HG03045 (cell line): ENCODE measurements around the gene ADAP2.
"Not testable (repeated sequence)": the region's sequence is repeated elsewhere in the genome, so short reads cannot be mapped to it uniquely, and the experiment has no call there.

Experiments used
- ATAC-seq: cut with Tn5 transposase; IDR thresholded peaks from one replicate; pipeline ENCODE4 v1.9.1; 2021; ENCODE audit warnings: mild to moderate bottlenecking, moderate library complexity; ENCODE audit not compliant: unreplicated experiment

ADAP2 gene

DNA sequence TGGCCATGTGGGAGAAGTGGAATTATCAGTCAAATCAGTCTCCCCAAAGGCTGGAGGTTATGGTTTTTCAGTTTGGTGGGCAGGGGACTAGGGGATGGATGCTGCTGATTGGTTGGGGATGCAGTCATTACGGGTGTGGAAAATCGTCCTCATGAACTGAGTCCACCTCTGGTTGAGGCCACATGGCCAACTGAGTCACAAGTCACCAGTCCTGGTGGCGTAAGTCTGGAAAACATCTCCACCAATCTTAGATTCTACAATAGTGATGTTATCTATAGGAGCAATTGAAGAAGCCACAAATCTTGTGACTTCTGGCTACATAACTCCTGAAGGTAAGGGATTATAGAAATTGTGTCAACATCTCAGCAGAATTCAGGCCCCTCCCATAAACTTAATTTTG lies 43.9 kb downstream of the ADAP2 start:
- ATAC-seq, result no peak

DNA sequence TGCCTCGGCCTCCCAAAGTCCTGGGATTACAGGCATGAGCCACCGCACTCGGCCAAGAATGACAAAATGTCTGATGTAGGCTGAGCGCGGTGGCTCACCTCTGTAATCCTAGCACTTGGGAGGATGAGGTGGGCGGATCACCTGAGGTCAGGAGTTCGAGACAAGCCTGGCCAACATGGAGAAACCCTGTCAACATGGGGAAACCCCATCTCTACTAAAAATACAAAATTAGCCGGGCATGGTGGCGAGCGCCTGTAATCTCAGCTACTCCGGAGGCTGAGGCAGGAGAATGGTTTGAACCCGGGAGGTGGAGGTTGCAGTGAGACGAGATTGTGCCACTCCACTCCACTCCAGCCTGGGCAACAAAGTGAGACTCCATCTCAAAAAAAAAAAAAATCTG lies 46.2 kb downstream of the ADAP2 start:
- not testable (repeated sequence) for ATAC-seq

DNA sequence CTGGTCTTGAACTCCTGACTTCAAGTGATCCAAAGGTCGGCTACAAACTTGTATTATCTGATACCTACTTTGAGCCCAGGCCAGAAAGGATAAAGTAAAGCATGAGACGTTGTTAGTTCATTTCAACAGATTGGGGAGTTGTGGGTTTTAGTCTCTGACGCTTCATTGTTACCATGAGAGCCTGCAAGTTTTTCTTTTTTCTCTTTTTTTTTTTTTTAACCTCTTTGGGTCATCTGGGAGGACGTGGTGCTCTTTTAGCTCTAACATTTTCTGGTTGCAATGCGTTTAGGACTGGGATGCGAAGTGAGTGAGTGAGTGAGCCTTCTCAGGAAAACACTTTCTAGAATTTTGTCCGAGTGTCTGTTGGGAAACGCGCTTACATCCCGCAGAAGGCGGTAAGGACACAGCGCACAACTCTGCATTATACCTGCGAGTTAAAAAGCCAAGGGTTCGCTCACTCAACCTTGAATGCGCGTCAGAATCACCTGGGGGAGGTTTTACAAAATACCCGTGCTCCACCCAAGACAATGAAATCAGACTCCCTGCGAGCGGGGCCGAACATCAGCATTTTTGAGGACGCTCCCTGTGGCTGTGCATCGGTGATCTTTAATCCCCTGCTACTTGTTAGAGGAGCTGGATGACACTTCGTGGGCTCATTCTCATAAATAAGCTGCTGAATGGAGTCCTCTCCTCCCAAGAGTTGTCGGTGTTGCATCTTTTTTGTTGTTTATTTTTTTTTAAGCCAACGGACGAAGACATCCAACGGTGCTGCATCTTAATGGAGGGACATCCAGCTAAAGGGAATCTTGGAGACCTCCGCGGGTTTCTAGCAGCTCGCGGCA lies 48.5 kb downstream of the ADAP2 start:
- no peak for ATAC-seq

DNA sequence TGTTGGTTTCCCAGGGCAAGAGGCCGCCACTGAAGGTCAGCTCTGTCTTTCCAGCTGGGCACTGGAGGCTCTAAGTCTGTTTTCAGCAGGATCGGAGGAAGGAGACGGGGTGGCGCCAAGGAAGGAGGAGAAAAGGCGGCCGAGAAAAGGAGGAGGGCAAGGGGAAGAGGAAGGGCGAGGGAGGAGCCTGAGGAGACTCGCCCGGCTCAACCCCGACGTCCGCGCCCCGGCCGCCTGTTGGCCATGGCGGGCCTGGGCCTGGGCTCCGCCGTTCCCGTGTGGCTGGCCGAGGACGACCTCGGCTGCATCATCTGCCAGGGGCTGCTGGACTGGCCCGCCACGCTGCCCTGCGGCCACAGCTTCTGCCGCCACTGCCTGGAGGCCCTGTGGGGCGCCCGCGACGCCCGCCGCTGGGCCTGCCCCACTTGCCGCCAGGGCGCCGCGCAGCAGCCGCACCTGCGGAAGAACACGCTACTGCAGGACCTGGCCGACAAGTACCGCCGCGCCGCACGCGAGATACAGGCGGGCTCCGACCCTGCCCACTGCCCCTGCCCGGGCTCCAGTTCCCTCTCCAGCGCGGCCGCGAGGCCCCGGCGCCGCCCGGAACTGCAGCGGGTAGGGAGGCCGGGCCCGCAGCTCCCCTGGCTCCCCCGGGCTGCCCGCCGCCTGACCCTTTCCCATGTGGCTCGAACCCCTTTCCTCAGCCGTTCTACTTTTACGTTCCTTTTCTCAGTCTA lies 49.3 kb downstream of the ADAP2 start, which contains the start of gene RNF135:
Gene RNF135, plus strand, starts transcription at position 209 of the 737 bp plus-strand sequence. Its CDS starts 35 bp downstream, at position 244.
- peak; percentile 64 for ATAC-seq

DNA sequence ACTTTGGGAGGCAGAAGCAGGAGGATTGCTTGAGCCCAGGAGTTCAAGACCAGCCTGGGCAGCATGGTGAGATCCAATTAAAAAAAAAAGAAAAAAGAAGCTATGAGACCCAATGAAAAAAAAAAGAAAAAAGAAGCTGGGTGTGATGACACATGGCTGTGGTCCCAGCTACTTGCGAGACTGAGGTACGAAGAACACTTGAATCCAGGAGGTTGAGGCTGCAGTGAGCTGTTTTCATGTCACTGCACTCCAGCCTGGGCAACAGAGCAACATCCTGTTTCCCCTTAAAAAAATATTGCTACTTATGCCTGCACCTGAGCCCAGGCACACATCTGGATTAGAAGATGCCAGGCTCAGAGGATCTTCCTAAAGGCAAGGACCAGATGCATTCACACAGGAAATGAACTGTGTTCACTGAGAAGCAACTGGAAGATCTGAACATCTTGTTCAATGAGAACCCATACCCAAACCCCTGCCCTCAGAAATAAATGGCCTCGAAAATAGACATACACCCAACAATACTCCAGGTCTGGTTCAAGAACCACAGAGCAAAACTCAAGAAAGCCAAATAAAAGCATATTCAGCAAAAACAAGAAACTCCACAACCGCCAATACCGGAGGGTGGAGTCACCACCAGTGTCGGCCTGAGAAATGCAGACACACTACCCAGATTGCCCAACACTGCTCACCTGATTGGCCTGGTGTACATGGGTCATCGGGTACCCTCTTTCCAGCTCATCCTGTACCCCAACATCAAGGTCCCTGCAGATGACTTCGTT lies 53.5 kb downstream of the ADAP2 start:
- ATAC-seq, result no peak

DNA sequence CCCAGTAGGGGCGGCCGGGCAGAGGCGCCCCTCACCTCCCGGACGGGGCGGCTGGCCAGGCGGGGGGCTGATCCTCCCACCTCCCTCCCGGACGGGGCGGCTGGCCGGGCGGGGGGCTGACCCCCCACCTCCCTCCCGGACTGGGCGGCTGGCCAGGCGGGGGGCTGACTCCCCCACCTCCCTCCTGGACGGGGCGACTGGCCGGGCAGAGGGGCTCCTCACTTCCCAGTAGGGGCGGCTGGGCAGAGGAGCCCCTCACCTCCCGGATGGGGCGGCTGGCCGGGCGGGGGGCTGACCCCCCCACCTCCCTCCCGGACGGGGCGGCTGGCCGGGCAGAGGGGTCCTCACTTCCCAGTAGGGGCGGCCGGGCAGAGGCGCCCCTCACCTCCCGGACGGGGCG lies 58.2 kb downstream of the ADAP2 start:
- not testable (repeated sequence) for ATAC-seq

DNA sequence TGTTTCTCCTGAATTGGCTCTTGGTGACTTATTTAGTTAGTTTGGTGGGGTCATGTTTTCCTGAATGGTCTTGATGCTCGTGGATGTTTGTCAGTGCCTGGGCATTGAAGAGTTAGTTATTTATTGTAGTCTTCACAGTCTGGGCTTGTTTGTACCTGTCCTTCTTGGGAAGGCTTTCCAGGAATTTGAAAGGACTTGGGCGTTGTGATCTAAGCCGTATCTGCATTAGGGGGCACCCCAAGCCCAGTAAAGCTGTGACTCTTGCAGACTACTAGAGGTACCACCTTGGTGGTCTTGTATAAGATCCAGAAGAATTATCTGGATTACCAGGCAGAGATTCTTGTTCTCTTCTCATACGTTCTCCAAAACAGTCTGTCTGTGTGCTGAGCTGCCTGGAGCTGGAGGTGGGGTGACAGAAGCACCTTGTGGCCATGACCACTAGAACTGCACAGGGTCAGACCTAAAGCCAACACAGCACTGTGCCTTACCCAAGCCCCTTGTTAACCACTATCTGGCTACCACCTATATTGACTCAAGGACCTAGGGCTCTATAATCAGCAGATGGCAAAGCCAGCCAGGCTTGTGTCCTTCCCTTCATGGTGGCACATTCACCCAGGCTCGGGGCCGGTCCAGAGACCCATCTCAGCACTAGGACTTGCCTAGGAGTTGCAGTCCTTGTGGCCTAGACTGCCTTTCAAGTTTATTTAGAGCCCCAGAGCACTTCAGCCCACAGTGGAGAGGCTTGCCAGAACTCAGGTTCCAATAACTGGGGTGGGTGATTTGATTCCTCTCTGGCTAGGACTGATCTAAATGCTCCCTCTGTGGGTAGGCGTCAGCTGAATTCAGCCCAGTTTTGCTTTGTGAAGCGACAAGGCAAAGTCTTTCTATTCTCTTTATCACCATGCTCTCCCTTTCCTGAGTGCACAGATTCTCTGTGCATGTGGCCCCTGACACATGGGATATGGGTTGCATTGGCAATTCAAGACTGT lies 60.1 kb downstream of the ADAP2 start:
- ATAC-seq, result no peak

DNA sequence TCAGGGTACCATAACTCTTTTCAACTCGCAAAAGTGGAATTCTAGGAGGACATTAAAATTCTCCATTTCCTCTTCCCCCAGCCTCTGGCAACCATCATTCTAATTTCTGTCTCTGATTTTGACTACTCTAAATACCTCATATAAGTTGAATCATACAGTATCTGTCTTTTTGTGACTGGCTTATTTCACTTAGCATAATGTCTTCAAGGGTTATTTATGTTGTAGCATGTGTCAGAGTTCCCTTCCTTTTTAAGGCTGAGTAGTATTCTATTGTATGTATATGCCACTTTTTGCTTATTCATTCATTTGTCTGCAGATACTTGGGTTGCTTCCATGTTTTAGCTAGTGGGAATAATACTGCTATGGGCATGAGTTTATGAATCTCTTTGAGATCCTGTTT lies 61.1 kb downstream of the ADAP2 start:
- no peak for ATAC-seq

DNA sequence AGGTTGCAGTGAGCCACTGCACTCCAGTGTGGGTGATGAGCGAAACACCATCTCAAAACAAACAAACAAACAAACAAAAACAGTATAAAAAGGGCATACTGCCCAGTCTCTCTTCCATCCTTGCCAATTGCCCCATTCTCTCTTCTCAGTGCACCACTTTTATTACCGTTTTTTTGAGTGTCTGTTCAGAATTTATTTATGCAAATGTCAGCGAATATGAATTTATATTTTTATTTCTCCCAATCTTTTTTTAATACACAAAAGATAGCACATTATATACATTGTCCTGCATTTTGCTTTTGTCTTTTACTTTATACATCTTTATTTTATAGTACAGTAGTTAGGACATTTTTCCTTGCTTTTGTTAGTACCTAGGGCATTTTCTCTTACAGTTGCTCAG lies 68.7 kb downstream of the ADAP2 start:
- no peak for ATAC-seq

DNA sequence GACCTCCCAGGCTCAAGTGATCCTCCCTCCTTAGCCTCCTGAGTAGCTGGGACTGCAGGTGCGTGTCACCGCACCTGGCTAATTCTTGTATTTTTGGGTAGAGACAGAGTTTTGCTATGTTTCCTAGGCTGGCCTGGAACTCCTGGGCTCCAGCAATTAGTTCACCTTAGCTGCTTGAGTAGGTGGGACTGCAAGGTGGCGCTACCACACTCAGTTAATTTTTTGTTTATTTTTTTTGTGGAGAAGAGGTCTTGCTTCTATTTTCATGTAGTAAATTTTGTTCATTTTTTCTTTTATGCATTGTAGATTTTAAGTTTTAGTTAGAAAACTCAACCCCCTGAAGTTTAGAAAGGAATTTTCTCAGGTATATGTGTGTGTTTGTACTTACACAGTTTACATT lies 70.8 kb downstream of the ADAP2 start:
- no peak for ATAC-seq

DNA sequence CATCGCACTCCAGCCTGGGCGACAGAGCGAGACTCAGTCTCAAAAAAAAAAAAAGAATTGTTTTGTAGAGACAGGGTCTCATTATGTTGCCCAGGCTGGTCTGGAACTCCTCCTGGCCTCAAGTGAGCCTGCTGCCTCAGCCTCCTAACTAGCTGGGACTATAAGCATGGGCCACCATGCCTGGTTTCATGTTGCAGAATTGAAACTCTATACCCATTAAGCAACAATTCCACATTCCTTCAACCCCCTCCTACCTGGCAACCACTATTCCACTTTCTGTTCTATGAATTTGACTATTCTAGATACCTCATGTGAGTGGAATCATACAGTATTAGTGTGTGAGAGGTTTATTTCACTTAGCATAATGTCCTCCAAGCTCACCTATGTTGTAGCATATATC lies 73.6 kb downstream of the ADAP2 start:
- ATAC-seq, result no peak

DNA sequence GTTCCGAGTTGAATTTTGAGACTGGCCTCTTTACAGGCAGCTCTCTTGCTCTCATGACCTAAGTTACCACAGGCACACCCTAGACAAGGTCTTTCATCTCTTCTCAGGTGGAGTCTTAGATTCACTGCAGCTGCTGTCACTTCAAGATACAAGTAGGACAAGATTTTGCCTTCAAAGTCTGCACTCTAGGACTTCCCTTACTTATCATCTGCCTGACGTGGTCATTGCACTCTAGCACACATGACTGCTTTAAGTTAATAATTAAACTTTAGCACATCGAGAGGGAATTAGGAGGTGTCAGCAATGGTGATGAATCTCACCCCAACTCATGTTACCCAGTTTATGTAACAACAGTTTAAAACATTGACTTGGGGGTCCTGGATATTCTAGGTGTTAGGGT lies 74.7 kb downstream of the ADAP2 start:
- ATAC-seq, result no peak

DNA sequence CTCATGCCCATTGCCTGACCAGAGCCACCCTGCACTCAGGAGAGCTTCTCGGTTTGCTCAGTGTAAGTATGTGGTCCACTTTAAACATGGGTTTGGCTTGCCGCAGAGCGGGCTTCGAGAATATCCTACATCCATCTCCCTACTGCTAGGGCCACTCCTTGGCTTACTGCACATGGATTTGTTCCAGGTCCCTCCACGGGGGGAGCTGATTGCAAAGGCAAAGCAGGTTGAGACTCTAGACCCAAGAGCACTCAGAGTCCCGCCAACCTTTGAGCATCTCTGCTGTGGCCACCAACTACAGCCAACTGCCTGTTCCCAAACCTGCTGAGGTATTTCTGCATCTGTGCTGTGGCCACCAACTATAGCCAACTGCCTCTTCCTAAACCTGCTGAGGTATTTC lies 75.5 kb downstream of the ADAP2 start:
- no peak for ATAC-seq

DNA sequence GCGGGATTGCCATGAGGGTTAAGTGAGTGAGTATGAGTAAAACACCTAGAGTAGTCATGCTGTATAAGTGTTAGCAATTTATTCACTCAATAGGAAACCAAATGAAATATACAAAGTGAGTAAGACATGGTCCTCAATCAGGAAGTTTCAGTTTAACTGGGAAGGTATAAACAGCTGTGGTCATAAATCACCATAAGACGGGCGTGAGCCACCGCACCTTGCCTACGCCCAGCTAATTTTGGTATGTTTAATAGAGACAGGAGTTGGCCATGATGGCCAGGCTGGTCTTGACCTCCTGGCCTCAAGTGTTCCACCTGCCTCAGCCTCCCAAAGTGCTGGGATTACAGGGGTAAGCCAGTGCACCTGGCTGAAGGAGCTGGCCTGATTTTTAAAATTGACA lies 76.1 kb downstream of the ADAP2 start:
- ATAC-seq, result no peak

DNA sequence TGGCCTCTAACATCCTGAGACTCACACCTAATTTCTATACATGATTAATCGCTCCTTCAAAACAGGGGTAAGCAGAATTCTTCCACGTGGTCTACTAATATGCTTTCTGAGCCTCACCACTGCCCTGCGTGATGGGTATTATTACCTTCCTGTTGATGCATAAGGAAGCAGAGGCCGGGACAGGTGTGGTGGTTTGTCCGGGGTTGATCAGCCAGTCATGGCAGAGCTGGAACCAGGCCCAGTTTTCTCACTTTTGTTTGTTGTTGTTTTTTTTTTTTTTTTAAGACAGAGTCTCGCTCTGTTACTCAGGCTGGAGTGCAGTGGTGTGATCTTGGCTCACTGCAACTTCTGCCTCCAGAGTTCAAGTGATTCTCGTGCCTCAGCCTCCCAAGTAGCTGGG lies 80.3 kb downstream of the ADAP2 start:
- ATAC-seq, result no peak

DNA sequence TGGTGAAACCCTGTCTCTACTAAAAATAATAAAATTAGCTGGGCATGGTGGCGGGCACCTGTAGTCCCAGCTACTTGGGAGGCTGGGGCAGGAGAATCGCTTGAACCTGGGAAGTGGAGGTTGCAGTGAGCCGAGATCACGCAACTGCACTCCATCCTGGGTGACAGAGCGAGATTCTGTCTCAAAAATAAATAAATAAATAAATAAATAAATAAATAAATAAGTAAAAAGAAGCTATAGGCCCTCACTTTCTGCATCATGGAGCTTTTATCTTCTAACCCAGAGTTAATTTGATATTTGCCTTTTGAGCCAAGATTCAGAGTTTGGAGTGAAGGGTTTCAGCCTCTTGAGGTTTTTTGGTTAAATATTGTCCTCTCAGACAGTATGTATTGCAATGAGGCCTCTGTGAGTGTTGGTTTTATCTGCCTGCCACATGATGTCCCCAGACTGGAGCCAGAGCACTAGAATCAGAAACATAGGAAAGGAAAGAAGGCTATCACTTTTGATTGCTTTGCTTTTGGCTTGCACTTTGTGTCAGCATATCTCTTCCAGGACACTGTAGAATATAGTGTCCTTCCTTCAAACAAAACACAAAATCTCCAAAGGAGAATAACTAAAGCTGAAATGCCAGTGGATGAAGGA lies 81.6 kb downstream of the ADAP2 start:
- no peak for ATAC-seq

DNA sequence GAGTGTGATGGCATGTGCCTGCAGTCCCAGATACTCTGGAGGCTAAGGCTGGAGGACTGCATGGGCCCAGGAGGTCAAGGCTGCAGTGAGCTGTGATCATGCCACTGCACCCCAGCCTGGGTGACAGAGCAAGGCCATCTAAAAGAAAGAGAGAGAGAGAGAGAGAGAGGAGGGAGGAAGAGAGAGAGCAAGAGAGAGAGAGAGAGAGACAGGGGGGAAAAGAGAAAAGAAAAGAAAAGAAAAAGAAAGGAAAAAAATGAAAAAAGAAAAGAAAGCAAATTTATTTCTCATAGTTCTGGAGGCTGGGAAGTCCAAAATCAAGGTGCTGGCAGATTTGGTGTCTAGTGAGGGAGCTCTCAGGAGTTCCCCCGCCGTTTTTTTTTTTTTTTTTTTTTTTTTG lies 82.4 kb downstream of the ADAP2 start:
- ATAC-seq, result no peak

DNA sequence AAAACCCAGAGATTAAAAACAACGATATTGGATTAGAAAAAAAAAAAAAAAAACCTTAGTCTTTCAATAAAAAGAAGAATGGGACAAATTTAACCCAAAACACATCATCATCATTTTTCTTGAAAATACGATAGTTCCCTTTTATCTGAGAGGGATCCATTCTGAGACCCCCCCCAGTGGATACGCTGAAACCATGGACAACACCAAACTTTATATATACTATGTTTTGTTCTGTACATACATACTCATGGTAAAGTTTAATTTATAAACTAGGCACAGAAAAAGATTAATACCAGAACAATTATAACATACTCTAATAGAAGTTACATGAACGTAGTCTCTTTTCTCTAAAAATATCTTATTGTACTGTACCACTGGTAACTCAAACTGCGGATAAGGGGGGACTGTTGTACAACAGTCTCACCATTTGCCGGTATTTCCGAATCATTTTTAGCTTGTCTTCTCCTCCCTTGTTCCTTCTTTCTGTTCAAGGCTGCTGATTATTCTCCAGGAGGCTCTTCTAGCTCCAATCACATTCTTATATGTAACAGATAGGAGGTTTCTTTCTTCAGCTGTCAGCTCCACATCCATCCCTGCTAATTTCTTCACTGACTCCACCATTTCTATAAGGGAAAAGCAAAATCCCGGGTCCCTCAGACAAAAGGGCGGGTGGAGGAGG lies 86.1 kb downstream of the ADAP2 start:
- ATAC-seq, result no peak

DNA sequence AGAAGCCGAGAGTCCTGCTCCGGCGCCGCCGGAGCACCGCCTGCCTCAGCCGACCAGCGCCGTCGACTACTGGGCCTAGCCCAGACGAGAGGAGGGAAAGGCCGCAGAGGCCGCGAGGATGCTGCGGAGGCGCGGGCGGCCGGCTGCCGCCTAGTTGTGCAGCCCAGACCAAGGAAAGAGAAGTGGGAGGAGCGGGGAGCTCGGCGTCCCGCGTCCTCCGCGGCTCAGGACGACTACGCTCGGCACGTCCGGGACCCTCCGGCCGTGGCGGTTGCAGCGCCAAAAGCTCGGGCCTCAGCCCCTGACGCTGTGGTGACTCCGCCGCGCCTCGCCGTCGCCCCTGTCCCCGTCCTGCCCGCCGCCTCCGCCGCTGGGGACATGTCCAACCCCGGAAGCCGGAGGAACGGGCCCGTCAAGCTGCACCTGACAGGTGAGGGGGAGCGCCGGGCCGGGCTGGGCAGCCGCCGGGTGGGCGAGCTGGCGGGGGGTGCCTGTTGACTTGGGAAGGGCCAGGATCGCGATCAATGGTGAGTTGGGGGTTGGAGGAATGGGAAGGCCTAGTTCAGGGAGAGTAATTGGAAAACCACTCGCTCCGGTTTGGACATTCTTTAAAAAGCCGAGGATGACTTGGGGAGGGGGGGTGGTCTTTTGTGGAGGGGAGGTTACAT lies 86.8 kb downstream of the ADAP2 start:
- ATAC-seq, result peak; percentile 73
